HG02870 (cell line): ENCODE measurements around the gene DCD.

Experiments
- ATAC-seq: cut with Tn5 transposase; IDR thresholded peaks from one replicate; pipeline ENCODE4 v1.9.1; 2021; ENCODE audit warnings: mild to moderate bottlenecking, moderate library complexity; ENCODE audit not compliant: unreplicated experiment

Gene DCD

GRCh38 chr12:54608769-54609168 lies 39.4 kb downstream of the DCD start:
- no peak for ATAC-seq

GRCh38 chr12:54608156-54608555 lies 40.0 kb downstream of the DCD start:
- ATAC-seq = no peak

- no peak for ATAC-seq
Measured at GRCh38 chr12:54606556-54606955, 41.6 kb downstream of the DCD start.

- no peak for ATAC-seq
Measured at GRCh38 chr12:54605138-54605970, 42.8 kb downstream of the DCD start.

- ATAC-seq = no peak
Measured at GRCh38 chr12:54604436-54604835, 43.7 kb downstream of the DCD start.

- ATAC-seq = no peak
Measured at GRCh38 chr12:54603872-54604271, 44.3 kb downstream of the DCD start.

- peak; percentile 89 for ATAC-seq
Measured at GRCh38 chr12:54603173-54603814, 44.9 kb downstream of the DCD start.

- no peak for ATAC-seq
Measured at GRCh38 chr12:54602661-54603060, 45.5 kb downstream of the DCD start.

GRCh38 chr12:54601841-54602240 lies 46.3 kb downstream of the DCD start:
- ATAC-seq = no peak

- no peak for ATAC-seq
Measured at GRCh38 chr12:54598970-54599369, 49.2 kb downstream of the DCD start.

- ATAC-seq = no peak
Measured at GRCh38 chr12:54596526-54596946, 51.6 kb downstream of the DCD start.

- no peak for ATAC-seq
Measured at GRCh38 chr12:54595471-54595870, 52.7 kb downstream of the DCD start.
